Measurements from ENCODE around the gene BDP1.
"Not testable (repeated sequence)": the region's sequence is repeated elsewhere in the genome, so short reads cannot be mapped to it uniquely, and the experiment has no call there.

BDP1 gene

DNA sequence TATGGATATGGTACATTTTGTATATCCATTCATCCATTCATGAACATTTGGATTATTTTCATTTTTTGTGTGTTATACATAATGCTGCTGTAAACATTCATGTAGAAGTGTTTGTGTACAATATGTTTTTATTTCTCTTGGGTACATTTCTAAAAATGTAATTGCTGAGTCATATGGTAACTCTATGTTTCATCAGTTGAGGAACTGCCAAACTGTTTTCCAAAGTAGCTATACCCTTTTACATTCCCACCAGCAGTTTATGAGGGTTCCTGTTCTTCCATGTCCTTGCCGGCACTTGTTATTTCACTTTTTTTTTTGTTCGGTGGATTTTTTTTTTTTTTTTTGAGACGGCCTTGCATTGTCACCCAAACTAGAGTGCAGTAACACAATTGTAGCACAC lies 77.7 kb downstream of the BDP1 start:
- no peak overlapping the region for H3K4me3 ChIP-seq (IDR thresholded peaks at IDR 0.05; ENCODE audit: insufficient read depth, low read depth, low read length)
- TF ChIP-seq, protein P1, sequence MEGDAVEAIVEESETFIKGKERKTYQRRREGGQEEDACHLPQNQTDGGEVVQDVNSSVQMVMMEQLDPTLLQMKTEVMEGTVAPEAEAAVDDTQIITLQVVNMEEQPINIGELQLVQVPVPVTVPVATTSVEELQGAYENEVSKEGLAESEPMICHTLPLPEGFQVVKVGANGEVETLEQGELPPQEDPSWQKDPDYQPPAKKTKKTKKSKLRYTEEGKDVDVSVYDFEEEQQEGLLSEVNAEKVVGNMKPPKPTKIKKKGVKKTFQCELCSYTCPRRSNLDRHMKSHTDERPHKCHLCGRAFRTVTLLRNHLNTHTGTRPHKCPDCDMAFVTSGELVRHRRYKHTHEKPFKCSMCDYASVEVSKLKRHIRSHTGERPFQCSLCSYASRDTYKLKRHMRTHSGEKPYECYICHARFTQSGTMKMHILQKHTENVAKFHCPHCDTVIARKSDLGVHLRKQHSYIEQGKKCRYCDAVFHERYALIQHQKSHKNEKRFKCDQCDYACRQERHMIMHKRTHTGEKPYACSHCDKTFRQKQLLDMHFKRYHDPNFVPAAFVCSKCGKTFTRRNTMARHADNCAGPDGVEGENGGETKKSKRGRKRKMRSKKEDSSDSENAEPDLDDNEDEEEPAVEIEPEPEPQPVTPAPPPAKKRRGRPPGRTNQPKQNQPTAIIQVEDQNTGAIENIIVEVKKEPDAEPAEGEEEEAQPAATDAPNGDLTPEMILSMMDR (conservative IDR thresholded peaks at IDR 0.05; ENCODE audit: low read depth, low read length), result no peak
- no peak overlapping the region for H2AFZ ChIP-seq (ENCODE audit: low read depth)
- H3K36me3 ChIP-seq (ENCODE audit: insufficient read depth), result no peaks in the 10 kb centered on the region
- H3K9ac ChIP-seq, result no peak overlapping the region
- H3K79me2 ChIP-seq (ENCODE audit: insufficient read depth, low read depth), result no peaks in the 10 kb centered on the region
- no peaks in the 10 kb centered on the region for H3K27me3 ChIP-seq (ENCODE audit: insufficient read depth, low read depth)
- H3K4me2 ChIP-seq, result no peak overlapping the region; the same call in 1 of the 2 replicates
- no peaks in the 10 kb centered on the region for H4K20me1 ChIP-seq (ENCODE audit: insufficient read depth)
- no peak overlapping the region; the same call in 1 of the 2 replicates for H3K27ac ChIP-seq
- H3K4me1 ChIP-seq (ENCODE audit: low read depth, poor library complexity, severe bottlenecking), result peaks cover 9% of the 10 kb centered on the region

DNA sequence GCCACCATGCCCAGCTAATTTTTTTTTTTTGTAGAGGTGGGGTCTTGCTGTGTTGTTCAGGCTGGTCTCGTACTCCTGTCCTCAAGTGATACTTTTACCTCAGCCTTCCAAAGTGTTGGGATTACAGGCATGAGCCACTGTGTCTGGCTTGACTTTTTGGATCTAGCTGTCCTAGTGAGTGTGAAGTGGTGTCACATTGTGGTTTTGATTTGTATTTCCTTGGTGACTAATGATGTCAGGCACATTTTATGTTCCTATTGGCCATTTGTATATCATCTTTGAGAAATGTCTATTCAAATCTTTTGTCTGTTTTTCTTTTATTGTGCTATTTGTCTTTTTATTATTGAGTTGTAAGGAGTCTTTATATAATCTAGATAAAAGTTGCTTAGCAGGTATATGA lies 78.2 kb downstream of the BDP1 start:
- H3K36me3 ChIP-seq (ENCODE audit: insufficient read depth), result no peaks in the 10 kb centered on the region
- no peaks in the 10 kb centered on the region for H3K27me3 ChIP-seq (ENCODE audit: insufficient read depth, low read depth)
- TF ChIP-seq, protein P1 (conservative IDR thresholded peaks at IDR 0.05; ENCODE audit: low read depth, low read length), result no peak
- no peak overlapping the region for H2AFZ ChIP-seq (ENCODE audit: low read depth)
- H3K79me2 ChIP-seq (ENCODE audit: insufficient read depth, low read depth), result no peaks in the 10 kb centered on the region
- H4K20me1 ChIP-seq (ENCODE audit: insufficient read depth), result no peaks in the 10 kb centered on the region
- H3K9ac ChIP-seq, result no peak overlapping the region
- H3K4me1 ChIP-seq (ENCODE audit: low read depth, poor library complexity, severe bottlenecking), result peaks cover 9% of the 10 kb centered on the region
- H3K4me2 ChIP-seq, result no peak overlapping the region
- H3K4me3 ChIP-seq (IDR thresholded peaks at IDR 0.05; ENCODE audit: insufficient read depth, low read depth, low read length), result no peak overlapping the region
- H3K27ac ChIP-seq, result no peak overlapping the region; the same call in 1 of the 2 replicates

DNA sequence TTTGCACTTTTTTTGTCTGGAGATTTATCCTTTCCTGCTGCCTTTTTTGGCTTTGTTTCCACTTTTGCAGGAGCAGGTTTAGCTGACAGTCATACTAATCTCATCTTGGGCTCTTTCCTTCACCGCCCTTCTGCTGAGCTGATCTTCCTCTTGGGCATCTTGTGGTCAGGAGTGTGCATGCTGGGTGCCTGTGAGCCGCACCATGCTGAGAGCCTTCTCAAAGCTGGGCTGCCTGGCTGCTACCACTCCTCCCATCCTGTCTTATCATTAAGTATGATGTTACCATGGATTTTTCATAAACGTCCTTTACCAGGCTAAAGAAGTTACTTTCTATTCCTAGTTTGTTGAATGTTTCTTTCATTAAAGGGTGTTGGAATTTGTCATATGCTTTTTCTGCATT lies 82.2 kb downstream of the BDP1 start:
- no peak overlapping the region for H3K27ac ChIP-seq
- TF ChIP-seq, protein P1 (conservative IDR thresholded peaks at IDR 0.05; ENCODE audit: low read depth, low read length), result no peak
- H3K36me3 ChIP-seq (ENCODE audit: insufficient read depth), result peaks cover 7% of the 10 kb centered on the region; the same call in 1 of the 2 replicates

DNA sequence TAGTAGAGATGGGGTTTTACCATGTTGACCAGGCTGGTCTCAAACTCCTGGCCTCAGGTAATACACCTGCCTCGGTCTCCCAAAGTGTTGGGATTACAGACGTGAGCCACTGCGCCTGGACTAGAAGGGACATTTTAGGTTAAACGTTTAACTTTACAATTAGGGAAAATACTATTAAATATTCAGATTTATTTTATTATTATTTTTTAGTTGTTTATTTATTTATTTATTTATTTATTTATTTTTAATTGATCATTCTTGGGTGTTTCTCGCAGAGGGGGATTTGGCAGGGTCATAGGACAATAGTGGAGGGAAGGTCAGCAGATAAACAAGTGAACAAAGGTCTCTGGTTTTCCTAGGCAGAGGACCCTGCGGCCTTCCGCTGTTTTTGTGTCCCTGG lies 95.4 kb downstream of the BDP1 start:
- not testable (repeated sequence) for H2AFZ ChIP-seq (ENCODE audit: low read depth); H3K27ac ChIP-seq

More for the DNA sequence above, 82.2 kb downstream of the BDP1 start:
- peaks cover 8% of the 10 kb centered on the region for H3K4me1 ChIP-seq (ENCODE audit: low read depth, poor library complexity, severe bottlenecking)
- no peaks in the 10 kb centered on the region for H3K27me3 ChIP-seq (ENCODE audit: insufficient read depth, low read depth)
- no peaks in the 10 kb centered on the region for H3K79me2 ChIP-seq (ENCODE audit: insufficient read depth, low read depth)
- H2AFZ ChIP-seq (ENCODE audit: low read depth), result no peak overlapping the region
- no peak overlapping the region for H3K4me3 ChIP-seq (IDR thresholded peaks at IDR 0.05; ENCODE audit: insufficient read depth, low read depth, low read length)
- no peak overlapping the region for H3K9ac ChIP-seq
- no peak overlapping the region for H3K4me2 ChIP-seq
- no peaks in the 10 kb centered on the region for H4K20me1 ChIP-seq (ENCODE audit: insufficient read depth)

DNA sequence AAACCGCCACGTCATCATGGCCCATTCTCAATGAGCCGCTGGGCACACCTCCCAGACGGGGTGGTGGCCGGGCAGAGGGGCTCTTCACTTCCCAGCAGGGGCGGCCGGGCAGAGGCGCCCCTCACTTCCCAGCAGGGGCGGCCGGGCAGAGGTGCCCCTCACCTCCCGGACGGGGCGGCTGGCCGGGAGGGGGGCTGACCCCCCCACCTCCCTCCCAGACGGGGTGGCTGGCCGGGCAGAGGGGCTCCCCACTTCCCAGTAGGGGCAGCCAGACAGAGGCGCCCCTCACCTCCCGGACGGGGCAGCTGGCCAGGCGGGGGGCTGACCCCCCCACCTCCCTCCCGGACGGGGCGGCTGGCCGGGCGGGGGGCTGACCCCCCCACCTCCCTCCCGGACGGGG lies 96.1 kb downstream of the BDP1 start:
- H3K36me3 ChIP-seq (ENCODE audit: insufficient read depth); H3K79me2 ChIP-seq (ENCODE audit: insufficient read depth, low read depth); H3K9ac ChIP-seq; H3K4me3 ChIP-seq (IDR thresholded peaks at IDR 0.05; ENCODE audit: insufficient read depth, low read depth, low read length); H3K27ac ChIP-seq; H3K4me2 ChIP-seq; H4K20me1 ChIP-seq (ENCODE audit: insufficient read depth); H3K27me3 ChIP-seq (ENCODE audit: insufficient read depth, low read depth); H2AFZ ChIP-seq (ENCODE audit: low read depth): not testable (repeated sequence)
- H3K4me1 ChIP-seq (ENCODE audit: low read depth, poor library complexity, severe bottlenecking), result peaks cover 12% of the 10 kb centered on the region

More for the DNA sequence above, 95.4 kb downstream of the BDP1 start:
- not testable (repeated sequence) for H3K9ac ChIP-seq; H3K79me2 ChIP-seq (ENCODE audit: insufficient read depth, low read depth); H3K36me3 ChIP-seq (ENCODE audit: insufficient read depth); H3K27me3 ChIP-seq (ENCODE audit: insufficient read depth, low read depth); H4K20me1 ChIP-seq (ENCODE audit: insufficient read depth); H3K4me3 ChIP-seq (IDR thresholded peaks at IDR 0.05; ENCODE audit: insufficient read depth, low read depth, low read length); H3K4me2 ChIP-seq
- peaks cover 12% of the 10 kb centered on the region for H3K4me1 ChIP-seq (ENCODE audit: low read depth, poor library complexity, severe bottlenecking)

DNA sequence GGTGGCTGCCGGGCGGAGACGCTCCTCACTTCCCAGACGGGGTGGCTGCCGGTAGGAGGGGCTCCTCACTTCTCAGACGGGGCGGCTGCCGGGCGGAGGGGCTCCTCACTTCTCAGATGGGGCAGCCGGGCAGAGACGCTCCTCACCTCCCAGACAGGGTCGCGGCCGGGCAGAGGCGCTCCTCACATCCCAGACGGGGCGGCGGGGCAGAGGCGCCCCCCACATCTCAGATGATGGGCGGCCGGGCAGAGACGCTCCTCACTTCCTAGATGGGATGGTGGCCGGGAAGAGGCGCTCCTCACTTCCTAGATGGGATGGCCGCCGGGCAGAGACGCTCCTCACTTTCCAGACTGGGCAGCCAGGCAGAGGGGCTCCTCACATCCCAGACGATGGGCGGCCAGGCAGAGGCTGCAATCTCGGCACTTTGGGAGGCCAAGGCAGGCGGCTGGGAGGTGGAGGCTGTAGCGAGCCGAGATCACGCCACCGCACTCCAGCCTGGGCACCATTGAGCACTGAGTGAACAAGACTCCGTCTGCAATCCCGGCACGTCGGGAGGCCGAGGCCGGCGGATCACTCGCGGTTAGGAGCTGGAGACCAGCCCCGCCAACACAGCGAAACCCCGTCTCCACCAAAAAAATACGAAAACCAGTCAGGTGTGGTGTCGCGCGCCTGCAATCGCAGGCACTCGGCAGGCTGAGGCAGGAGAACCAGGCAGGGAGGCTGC lies 96.7 kb downstream of the BDP1 start:
- H3K79me2 ChIP-seq (ENCODE audit: insufficient read depth, low read depth); H3K27me3 ChIP-seq (ENCODE audit: insufficient read depth, low read depth); H3K36me3 ChIP-seq (ENCODE audit: insufficient read depth); H2AFZ ChIP-seq (ENCODE audit: low read depth); H4K20me1 ChIP-seq (ENCODE audit: insufficient read depth); H3K4me3 ChIP-seq (IDR thresholded peaks at IDR 0.05; ENCODE audit: insufficient read depth, low read depth, low read length); H3K4me2 ChIP-seq; H3K27ac ChIP-seq; H3K9ac ChIP-seq: not testable (repeated sequence)
- peaks cover 12% of the 10 kb centered on the region for H3K4me1 ChIP-seq (ENCODE audit: low read depth, poor library complexity, severe bottlenecking)

Data from KMS-11 (cell line).